Neural crest cell (in vitro differentiated cells): ENCODE data around the gene AMD1. TPM values are rescaled to one million over a fixed set of nuclear protein-coding genes. Genes with fewer than 3 reads are reported as not detected.

ENCODE experiments used
- DNase-seq: peaks from one replicate; pipeline ENCODE4 v3.0.0; 2021; ENCODE audit warnings: low read depth, mixed read lengths, low spot score
- H3K27ac Mint-ChIP-seq: one replicate; pipeline ENCODE4 v1.8.0; 2021; ENCODE audit warnings: mild to moderate bottlenecking, mixed read lengths; ENCODE audit not compliant: unreplicated experiment
- H3K27me3 Mint-ChIP-seq: 2 replicates; pipeline ENCODE4 v1.8.0; 2021; ENCODE audit warnings: low read depth, mild to moderate bottlenecking, mixed read lengths
- H3K36me3 Mint-ChIP-seq: 2 replicates; pipeline ENCODE4 v1.8.0; 2021; ENCODE audit warnings: low read depth, mild to moderate bottlenecking, mixed read lengths
- H3K4me1 Mint-ChIP-seq: 2 replicates; pipeline ENCODE4 v1.8.0; 2021; ENCODE audit warnings: mixed read lengths
- H3K4me3 Mint-ChIP-seq: one replicate; pipeline ENCODE4 v1.8.0; 2021; ENCODE audit warnings: mild to moderate bottlenecking, mixed read lengths
- H3K9me3 Mint-ChIP-seq: 2 replicates; pipeline ENCODE4 v1.8.0; 2021; ENCODE audit warnings: mixed read lengths
- CTCF ChIP-seq: fragments of 200-600 bp; sonication (generic); conservative IDR thresholded peaks from 2 replicates; pipeline ENCODE4 v1.5.0; 2021; ENCODE audit warnings: antibody characterized with exemption, mild to moderate bottlenecking
- total RNA-seq: library from RNA; stranded (reverse); gene quantifications from 2 replicates; pipeline ENCODE4 v1.2.1, GENCODE V29; 2021

The AMD1 gene
- total RNA-seq, 1 donor from 2014 or later: 92.8 TPM

GRCh38 chr6:110944681-110945151, 70.1 kb downstream of the AMD1 start:
- Mint-ChIP-seq H3K27me3 (no peaks in the 10 kb centered on the region), H3K4me1 (no peaks in the 10 kb centered on the region), H3K36me3 (no peaks in the 10 kb centered on the region), H3K4me3 (no peak overlapping the region), H3K9me3 (no peaks in the 10 kb centered on the region), H3K27ac (no peak overlapping the region)
- no peak for TF ChIP-seq CTCF
- no peak for DNase-seq

Other genes with a start within 250 kb of the AMD1 start
- gene CDK19, start 59.3 kb upstream of the AMD1 start, total RNA-seq: 22.6 and 24.4 TPM in 2 replicates
- 134 and 147 TPM in 2 replicates for gene GTF3C6, start 83.9 kb downstream of the AMD1 start, total RNA-seq
- 30.4 and 35.9 TPM in 2 replicates for gene RPF2, start 107.3 kb downstream of the AMD1 start, total RNA-seq
- 5.6 and 6.2 TPM in 2 replicates for gene SLC16A10, start 212.7 kb downstream of the AMD1 start, total RNA-seq